GM21390 (cell line): ENCODE measurements around the gene CABLES2.

Experiments
- ATAC-seq: cut with Tn5 transposase; IDR thresholded peaks from one replicate; pipeline ENCODE4 v1.9.1; 2021; ENCODE audit not compliant: unreplicated experiment

Gene CABLES2

DNA sequence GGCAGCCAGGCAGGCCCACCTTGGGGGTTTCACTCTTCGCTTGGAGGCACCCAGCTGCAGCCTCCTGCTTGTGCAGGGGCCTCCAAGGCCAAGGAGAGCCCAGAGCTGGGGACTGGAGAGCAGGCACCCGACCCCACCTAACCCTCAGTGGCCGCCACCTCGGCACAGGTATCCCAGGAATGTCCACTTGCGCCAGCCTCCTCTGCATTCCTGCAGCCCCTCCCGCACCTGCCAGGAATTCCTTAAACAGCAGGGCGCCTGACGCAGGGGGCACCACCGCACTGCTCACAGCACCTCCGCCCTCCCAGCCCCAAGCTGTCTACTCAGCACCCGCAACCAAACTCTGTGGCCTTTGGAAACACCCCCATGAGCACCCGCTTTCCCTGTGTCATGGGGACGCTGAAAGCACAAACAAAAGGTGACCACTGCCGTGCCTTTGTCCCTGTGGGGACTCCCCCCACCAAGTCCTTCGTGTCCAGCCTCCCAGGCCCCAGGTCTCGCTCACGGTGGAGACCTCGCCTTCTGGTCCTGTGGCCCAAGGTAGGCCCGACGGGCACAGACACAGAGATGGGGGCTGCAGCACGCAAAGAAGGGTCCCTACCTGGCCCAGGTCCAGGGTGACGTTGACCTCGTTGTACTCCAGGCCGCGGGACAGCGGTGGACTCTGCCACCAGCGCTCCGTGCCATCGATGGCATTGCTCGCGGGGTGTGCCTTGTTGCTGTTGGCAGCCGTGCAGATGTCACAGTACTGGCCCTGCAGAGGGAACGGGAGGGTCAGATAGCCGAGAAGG is 45.1 kb downstream of the CABLES2 start:
- ATAC-seq, result no peak

DNA sequence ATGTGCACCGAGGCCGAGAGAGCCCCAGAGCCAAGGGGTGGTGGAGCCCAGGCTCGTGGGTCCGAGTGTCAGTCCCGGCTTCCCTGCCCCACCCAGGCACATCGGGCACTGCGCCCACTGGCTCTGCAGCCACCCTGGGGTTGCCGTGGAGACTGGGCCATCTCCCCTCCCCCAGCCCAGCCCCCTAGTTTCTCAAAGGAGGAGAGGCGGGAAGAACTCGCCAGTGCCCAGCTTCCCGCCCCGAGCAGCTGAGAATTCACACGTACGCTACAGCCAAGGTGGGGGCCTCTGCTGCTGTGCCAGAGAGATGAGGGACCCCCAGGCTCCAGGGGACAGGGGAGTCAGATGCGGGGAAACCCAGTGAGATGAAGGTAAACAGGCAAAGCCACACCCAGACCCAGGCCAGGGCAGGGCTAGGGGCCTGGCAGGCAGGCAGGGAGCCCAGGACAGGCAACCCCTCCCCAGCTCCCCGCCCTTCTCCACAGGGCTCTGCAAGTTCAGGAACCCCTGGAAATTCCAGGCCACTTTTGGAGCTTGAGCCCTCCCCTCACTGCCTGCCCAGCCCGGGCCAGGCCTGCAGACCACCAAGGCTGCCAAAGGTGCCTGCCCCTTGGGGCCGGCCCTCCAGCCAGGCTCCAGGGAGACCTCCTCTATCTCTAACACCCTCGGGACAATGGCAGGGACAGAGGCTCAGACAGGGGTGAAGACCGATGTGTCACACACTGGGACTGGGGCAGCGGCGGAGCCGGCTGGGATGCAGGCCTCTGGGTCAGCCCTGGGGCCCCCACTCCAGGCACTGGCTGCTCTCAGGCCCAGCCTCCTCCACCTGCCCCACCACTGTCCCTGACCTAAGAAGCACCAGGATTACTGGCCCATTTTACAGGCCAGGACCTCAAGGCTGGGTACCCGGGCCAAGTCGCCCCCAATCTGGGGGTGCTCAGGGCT is 46.0 kb downstream of the CABLES2 start:
- no peak for ATAC-seq

DNA sequence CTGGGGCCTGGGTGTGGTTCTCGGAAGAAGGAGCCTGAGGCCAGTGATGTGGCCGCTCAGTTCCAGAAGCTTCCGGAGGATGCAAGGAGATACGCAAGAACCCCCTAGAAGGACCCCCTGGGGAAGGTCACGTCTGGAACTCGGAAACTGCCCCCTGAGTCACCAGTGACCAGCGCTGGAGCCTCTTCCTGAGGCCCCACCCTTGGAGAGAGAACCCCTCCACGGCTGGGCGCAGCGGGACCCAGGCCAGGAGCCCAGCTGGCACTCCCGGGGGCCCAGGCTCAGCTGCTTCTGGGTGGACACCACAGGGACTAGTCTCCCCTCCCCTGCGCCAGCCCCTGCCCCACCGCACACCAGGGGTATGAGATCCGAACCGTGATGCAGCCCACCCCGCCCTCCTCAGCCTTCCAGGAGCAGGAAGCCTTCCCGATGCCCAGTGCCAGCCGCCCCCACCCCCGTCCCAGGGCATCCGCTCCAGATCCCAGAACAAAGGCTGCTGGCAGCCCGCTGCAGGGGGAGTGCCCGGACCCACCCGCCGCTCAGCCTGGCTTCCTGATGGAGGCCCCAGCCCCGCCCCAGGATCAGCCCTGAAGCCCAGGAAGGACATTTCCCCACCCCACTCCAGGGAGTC is 47.5 kb downstream of the CABLES2 start:
- no peak for ATAC-seq

DNA sequence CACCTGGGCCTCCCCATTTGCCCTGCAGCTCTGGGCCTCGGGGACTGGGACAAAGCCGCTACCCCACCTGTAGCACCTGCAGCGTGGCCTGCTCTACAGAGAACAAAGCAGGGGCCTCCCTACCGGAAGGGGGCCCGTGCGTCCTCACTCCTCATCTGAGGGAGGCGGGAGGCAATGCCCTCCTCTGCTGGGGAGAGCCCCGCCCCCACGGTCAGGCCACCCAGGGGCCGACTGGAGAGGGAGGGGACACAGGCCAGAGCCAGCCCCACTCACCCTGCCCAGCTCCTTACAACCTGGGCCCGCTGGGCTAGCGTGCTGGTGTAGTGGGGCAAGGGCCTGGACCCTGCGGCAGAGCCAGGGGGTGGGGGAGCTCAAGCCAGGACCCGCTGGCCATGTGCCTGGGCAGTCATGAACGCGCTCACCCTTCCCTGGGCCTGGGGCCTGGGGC is 48.0 kb downstream of the CABLES2 start:
- ATAC-seq, result no peak

DNA sequence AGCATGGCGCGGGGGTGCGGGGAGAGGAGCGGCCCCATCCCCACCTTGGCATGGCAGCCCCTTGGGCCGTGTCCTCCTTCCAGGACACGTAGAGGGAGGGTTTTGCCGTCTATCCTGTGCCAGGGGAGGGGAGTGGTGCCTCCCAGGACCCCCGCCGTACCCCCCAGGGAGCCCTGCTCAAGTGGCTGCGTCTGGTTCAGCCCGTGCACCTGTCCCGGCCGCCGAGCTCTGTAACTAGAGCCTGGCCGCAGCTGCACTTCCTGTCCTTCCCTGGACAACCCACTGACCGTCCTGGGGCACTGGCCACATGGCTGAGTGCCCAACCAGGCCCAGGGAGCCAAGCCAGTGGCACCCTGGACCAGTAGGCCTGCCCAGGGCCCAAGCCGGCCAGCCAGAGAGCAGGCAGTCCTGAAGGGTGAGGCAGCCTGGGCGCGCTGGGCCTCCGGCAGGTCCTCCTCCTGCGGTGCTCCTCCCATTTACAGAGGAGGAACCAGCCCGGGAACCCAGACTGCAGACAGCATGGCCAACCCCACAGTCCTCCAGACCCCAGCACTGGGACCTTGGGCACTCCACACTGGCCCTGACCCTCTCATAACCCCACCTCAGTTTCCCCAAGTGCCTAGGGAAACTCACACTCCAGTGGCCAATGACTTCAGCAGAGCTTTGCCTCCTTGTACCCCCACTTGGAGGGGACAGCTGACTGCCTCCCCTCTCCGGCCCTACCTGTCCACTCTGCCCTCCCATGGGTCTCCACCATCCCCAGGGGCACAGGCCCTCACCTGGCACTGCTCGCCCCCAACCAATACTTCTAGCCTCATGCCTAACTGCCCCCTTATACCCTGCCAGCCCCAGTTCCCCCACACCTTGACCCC is 48.7 kb downstream of the CABLES2 start:
- no peak for ATAC-seq

DNA sequence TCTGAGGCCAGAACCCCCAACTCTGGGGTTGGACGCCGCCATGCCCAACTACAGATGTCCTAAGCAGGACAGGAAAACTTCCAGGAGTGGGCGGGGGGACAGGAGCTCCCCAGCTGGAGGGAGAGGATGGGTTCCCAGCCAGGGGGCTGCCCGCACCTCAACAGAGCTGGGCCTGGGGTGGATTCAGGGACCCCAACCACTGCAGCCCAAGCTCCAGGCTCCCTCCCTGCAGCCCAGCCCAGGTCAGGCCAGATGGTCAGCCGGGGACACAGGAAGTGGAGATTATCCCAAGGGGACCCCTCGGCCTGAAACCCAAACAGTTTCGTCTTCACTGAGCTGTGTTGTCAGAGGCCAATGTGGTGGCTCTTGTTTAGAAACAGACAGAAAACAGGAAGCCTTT is 49.4 kb downstream of the CABLES2 start:
- ATAC-seq, result no peak

DNA sequence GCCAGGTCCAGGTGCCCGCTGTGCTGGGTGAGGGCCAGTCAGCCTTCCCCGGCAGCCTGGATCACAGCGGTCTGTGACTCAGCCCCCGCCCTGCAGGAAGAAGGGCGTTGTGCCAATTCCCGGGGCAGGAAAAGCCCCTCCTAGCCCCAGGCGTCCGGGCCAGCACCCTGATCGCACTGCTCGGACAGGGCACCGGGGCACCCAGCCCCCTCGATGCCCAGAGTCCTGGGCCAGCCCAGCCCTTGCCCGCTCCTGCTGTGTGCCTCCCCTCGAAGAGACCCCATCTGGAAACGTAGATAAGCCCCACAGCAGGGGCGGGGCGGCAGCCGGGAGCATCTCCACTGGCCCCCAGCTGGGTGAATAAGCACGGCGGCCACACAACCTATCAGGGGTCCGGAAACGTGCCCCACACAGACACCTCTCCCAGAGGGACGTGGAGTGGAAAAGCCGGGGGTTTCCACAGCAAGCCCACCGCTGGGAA is 49.9 kb downstream of the CABLES2 start:
- ATAC-seq, result no peak

DNA sequence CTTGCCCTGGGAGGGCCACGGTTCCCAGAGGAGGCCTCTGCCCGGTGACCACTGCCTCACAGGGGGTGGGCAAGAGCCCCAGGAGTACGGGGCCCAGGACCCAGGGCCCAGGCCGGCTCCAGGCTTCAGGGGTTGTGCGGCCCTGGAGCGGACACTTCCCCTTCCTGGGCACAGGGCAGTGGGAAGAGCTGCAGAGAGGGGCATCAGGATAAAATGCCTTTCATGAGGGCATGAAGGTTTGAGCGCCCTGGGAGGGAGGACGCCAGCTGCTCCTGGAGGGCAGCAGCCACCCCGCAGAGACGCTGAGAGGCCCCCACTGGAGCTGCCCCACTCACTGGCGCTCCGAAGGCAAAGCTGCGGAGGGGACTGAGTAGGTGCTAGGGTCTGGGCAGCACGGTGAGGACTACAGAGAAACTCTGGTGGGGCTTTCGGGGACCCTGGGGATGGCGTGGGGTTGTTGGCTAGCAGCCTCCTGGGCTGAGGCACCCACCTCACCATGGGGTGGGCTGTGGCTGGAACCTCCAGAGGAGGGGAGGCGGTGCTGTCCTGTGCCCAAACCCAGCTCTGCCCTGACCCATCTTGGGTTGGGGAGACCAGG is 50.4 kb downstream of the CABLES2 start:
- ATAC-seq, result no peak

DNA sequence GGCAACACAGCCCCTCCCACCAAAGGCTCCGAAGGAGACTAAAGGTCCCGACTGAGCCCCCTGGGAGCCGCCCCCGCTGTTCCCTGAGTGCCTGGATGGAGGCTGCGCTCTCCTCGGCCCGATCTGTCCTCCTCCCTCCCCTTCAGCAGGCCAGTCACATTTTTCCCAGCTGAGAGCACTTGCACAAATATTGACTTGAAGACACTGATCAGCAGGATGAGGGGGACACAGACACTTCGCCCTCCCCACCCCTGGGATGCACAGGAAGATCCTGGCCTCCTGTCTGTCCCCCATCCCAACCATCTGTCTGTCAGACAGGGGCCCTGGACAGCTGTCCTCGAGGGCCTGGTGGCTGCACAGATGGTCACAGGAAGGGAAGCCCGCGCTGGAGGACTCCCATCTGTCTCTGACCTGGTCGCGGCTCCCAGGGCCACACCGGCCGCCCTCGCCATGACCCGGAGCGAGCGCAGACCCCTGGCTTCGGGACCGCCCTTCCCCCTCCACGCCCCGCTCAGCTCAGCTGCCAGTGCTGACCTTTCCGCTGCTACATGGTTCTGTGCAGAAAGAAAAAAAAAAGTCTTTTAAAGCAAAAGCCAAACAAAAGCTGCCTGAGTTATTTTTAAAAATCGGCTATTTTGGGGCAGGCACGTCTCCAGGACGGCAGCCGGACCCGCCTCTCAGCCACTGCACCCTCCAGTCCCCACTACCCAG is 51.1 kb downstream of the CABLES2 start:
- ATAC-seq, result no peak

DNA sequence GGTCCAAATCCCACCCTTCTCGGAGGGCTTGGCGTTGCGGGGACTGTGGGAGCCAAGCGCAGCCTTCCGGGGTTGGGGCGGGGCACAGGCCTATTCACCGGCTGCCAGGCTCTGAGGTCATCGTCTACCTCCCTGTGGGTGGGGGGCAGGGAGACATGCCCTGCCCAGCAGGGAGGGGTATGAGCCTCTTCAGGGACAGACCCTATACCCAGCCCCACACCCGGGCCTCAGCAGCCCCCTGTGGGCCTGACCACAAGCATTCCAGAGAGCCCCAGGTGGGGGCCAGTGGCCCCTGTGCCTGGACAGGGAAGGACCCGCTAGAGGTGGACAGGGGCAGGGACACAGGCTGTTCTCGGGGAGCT is 51.6 kb downstream of the CABLES2 start:
- ATAC-seq, result no peak

DNA sequence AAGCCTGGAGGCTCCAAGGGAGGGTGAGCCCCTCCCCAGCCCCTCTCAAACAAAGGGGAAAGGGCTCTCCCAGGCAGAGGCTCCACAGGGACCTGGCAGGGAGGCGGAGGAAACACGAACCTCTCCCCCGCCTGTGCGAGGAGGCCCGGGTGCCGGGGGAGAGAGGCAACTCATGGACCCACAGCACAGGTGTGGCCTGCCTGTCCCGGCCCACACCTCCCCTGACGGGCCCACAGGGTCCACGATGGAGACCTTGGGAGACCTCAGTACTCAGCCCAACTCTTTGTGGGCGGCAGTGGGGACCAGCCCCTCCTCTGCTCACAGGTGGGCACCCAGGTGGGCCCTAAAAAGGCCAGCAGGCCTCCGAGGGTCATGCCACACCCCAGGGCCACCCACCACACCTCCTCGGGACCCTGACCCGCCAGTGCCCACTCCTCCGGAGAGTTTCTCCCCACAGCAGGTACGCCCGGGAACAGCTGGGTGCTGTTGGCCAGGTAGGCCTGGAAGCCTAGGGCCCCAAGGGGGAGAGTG is 52.2 kb downstream of the CABLES2 start:
- ATAC-seq, result no peak

DNA sequence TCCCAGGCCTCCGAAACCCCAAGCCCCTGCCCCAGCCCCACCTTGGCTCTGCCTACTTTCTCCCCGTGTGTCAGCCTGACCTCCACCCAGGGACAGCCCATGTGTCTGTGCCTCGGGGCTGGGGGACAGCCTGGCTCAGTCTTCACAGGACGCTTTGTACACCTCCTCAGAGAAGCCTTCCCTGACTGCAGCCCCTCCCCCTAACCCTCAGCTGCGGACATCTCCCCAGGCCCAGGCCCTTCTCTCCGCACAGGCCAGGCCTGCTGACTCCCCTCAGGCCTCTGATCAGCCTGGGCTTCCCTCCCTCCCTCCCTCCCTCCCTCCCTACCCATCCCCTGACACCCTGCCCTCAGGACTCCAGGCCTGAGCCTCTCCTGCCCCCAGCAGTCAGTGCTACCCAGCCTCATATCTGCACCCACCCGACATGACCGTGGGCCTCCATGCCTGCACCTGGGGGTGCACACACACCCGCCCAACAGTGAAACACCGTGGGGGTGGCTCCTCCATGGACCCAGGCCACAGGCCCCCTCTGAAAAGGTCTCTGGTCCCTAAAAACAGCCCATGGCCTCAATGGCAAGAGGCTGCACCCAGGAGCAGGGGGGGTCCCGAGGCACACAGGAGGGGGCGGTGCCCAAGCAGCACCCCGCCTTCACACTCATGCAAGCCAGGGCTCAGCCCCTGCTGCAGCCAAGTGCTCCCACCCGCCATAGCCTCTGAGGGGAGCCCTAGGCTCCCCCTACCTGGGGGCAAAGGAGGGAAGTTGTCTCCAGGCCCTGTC is 52.9 kb downstream of the CABLES2 start:
- no peak for ATAC-seq

DNA sequence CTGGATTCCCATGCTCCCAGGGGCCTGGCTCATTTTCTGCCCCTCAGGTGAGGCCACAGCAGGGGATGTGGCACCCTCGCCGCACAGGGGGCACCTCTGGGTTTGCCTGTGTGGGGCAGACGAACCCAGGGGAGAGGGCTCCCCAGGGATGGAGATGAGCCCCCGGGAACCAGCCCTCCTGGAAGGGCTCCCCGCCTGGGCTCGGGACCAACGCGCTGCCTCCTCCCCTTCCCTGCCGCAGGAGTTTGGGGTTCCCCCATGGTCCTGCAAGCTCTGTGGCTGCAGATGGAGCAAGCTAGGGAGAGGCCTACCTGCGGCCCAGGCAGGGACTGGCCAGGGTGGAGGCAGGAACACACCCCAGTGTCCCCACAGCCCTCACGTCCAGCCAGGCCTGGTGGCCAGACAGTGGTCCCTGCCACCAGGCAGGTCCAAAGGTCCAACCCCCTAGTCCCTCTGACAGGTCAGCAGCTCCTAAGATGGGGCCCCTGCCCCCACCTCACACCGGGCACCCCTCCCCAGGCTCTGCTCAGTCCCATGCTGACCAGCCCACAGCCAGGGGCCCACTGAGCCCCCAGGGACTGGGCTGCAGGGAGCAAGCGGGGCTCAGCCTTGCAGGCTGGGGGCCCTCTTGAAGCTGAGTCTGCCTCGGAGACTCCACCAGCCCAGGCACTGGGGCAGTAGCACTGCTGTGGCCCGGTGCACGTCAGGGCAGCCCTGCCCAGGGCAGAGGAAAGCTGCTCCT is 53.6 kb downstream of the CABLES2 start:
- ATAC-seq, result no peak

DNA sequence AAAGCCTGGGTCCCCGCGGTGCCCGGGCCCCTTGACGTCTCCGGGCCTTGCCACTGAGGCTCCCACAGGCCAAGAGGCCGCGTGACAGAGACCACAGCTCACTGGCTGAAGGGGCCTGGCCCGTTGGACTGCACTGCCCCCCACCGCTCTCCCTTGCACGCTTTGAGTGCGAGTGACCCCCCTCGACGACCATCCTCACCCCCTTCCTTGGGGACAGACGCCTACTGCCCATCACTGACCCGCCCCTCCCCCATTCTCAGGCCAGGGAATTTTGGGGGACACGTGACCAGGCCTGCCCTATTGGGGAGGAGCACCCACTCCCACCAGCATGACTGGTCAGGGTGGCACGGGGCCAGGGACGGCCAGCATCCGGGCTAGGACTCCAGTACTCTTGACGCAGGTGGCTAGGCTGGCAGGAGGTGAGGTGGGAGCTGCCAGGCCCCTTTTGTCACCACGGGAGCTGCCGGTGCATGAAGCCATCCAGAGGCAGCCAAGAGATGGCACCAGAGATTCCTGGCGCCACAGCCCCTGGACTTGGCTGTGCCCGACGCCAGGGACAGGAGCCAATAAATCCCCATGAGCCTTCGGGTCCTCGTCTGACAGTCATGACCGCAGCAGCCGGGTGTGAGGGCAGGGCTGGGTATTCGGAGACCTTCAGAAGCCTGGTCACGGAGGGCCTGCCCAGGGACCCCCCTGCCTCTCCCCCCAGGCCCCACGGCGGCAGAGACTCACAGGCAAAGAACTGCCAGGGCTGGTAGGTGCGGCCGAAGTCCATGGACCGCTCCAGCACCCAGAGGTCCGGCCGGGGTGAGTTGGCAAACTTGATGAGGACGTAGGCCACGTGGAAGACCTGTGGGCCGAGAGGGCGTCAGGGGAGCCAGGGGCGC is 54.4 kb downstream of the CABLES2 start:
- ATAC-seq, result no peak

DNA sequence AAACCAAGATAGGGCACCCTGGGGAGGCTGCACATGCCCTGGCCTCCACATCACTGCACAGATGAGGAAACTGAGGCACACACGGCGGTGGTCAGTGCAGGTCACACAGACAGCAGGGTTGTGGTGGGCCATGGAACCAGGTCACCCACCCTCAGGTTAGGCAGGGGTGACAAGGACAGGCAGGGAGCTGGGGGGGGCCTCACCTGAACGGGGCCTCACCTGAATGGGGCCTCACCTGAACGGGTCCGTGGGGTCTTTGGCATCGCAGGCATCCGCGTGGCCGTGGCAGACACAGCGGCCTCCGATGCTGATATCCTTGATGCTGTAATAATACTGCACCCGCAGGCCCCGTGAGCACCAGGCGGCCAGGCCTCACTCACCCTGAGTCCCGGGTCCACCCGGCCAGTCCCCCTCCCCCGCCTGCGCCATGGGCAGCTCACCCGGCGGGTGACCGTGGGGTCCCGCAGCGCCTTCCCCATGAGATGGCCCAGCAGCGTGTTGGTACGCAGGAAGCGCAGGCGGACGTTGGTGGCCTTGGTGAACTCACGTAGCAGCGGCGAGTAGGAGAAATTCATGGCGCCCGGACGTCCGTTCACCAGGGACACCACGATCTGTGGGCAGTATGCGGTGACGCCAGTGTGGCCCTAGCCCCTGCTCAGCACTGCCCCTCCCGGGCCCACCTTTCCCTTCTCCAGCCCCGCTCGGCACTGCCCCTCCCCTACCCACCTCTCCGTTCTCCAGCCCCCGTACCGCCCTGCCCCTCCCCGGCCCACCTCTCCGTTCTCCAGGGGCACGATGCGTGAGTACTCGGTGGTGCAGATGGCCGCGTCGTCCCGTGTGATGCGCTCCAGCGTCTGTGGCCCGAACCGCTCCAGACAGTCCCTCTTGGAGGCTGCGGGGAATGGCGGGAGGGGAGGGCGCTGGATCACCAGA is 55.4 kb downstream of the CABLES2 start:
- ATAC-seq, result no peak
